Muscle of leg (tissue), 11 donors: ENCODE results near the gene ELMO2. TPM values are rescaled to one million over a fixed set of nuclear protein-coding genes. Genes with fewer than 3 reads are reported as not detected.
"Not testable (repeated sequence)": the region's sequence is repeated elsewhere in the genome, so short reads cannot be mapped to it uniquely, and the experiment has no call there.

Experiments used
- DNase-seq: peaks from one replicate; pipeline ENCODE4 v3.0.0; 2013
- H3K27ac ChIP-seq: one replicate; pipeline ENCODE4 v1.5.1; 2013; ENCODE audit warnings: mild to moderate bottlenecking, low read length, control low read depth
- H3K27me3 ChIP-seq: one replicate; pipeline ENCODE4 v1.6.1; 2013; ENCODE audit warnings: low read length; ENCODE audit not compliant: control insufficient read depth, insufficient read depth
- H3K36me3 ChIP-seq: one replicate; pipeline ENCODE4 v1.6.1; 2013; ENCODE audit warnings: low read length; ENCODE audit not compliant: control insufficient read depth, insufficient read depth
- H3K4me1 ChIP-seq: one replicate; pipeline ENCODE4 v1.6.1; 2013; ENCODE audit warnings: low read length; ENCODE audit not compliant: control insufficient read depth, insufficient read depth
- H3K4me3 ChIP-seq: one replicate; pipeline ENCODE4 v1.5.1; 2013; ENCODE audit warnings: low read length, control low read depth
- H3K9me3 ChIP-seq: replicated peaks from 2 replicates; pipeline ENCODE4 v1.6.1; 2013; ENCODE audit warnings: low read depth, low read length; ENCODE audit not compliant: control insufficient read depth
- WGBS: methylation state at CpG from one replicate; pipeline ENCODE4 v1.1.5; 2013; ENCODE audit warnings: missing lambda C conversion rate; ENCODE audit not compliant: insufficient coverage; 5-methylcytosine and 5-hydroxymethylcytosine counted together
- polyA plus RNA-seq, 8 donors: library from polyadenylated mRNA; unstranded; fragments of 120-200 nt; gene quantifications; one replicate each; pipeline versions ENCODE4 v1.2.1 to v1.2.3, GENCODE V29; 2013; ENCODE audit warnings: inconsistent platforms in 1 of 8, low replicate concordance in 1 of 8; ENCODE audit not compliant: insufficient read length in 8 of 8, insufficient read depth in 1 of 8
- total RNA-seq: library from RNA; stranded (reverse); fragments of 120-200 nt; gene quantifications from one replicate; pipeline ENCODE4 v1.2.4, GENCODE V29; 2013

ELMO2 gene
- total and polyA plus RNA-seq, 9 donors, result 30.1 to 47.6 (median 40.3) TPM

- DNase-seq, result no peak
- peaks cover 20% of the 10 kb centered on the region for H3K4me1 ChIP-seq
- H3K4me3 ChIP-seq, result no peak overlapping the region
- no CpG with 5 or more reads among the region's 7 CpGs for WGBS
- H3K27ac ChIP-seq, result no peak overlapping the region
- no peaks in the 10 kb centered on the region for H3K9me3 ChIP-seq
- H3K27me3 ChIP-seq, result no peaks in the 10 kb centered on the region
- H3K36me3 ChIP-seq, result peaks cover 45% of the 10 kb centered on the region
Measured at GRCh38 chr20:46396052-46396740, 10.2 kb downstream of the ELMO2 start.

- Histone ChIP-seq H3K27ac (no peak overlapping the region), H3K27me3 (no peaks in the 10 kb centered on the region), H3K4me3 (no peak overlapping the region), H3K4me1 (peaks cover 10% of the 10 kb centered on the region), H3K9me3 (no peaks in the 10 kb centered on the region), H3K36me3 (peaks cover 53% of the 10 kb centered on the region)
- no peak for DNase-seq
- WGBS, result 65% methylated on average over 4 of the region's 11 CpGs
Measured at GRCh38 chr20:46394872-46395760, 11.3 kb downstream of the ELMO2 start.

- Histone ChIP-seq H3K4me3 (no peak overlapping the region), H3K27me3 (no peaks in the 10 kb centered on the region), H3K27ac (no peak overlapping the region), H3K36me3 (peaks cover 53% of the 10 kb centered on the region), H3K4me1 (peaks cover under 1% of the 10 kb centered on the region), H3K9me3 (no peaks in the 10 kb centered on the region)
- DNase-seq, result no peak
- whole genome bisulfite sequencing, result 100% methylated on average over 3 of the region's 6 CpGs
Measured at GRCh38 chr20:46393967-46394366, 12.4 kb downstream of the ELMO2 start.

- no peak for DNase-seq
- H3K27me3 ChIP-seq, result no peaks in the 10 kb centered on the region
- WGBS, result 86% methylated on average over 10 of the region's 10 CpGs
- no peaks in the 10 kb centered on the region for H3K4me1 ChIP-seq
- H3K27ac ChIP-seq, result no peak overlapping the region
- peaks cover 84% of the 10 kb centered on the region for H3K36me3 ChIP-seq
- H3K4me3 ChIP-seq, result no peak overlapping the region
- no peaks in the 10 kb centered on the region for H3K9me3 ChIP-seq
Measured at GRCh38 chr20:46388937-46389336, 17.5 kb downstream of the ELMO2 start.

GRCh38 chr20:46388201-46388836, 18.1 kb downstream of the ELMO2 start:
- no peak overlapping the region for H3K4me3 ChIP-seq
- no peak for DNase-seq
- WGBS, result 100% methylated on average over 1 of the region's 5 CpGs
- H3K27ac ChIP-seq, result no peak overlapping the region
- no peaks in the 10 kb centered on the region for H3K27me3 ChIP-seq
- H3K9me3 ChIP-seq, result no peaks in the 10 kb centered on the region
- H3K4me1 ChIP-seq, result no peaks in the 10 kb centered on the region
- H3K36me3 ChIP-seq, result peaks cover 80% of the 10 kb centered on the region

GRCh38 chr20:46387054-46387453, 19.4 kb downstream of the ELMO2 start:
- not testable (repeated sequence) for H3K27me3 ChIP-seq, H3K4me1 ChIP-seq, H3K9me3 ChIP-seq, DNase-seq, H3K27ac ChIP-seq, H3K4me3 ChIP-seq
- 80% methylated on average over 1 of the region's 3 CpGs for WGBS
- peaks cover 80% of the 10 kb centered on the region for H3K36me3 ChIP-seq

GRCh38 chr20:46378412-46379009, 27.9 kb downstream of the ELMO2 start:
- peaks cover 82% of the 10 kb centered on the region for H3K36me3 ChIP-seq
- no peak overlapping the region for H3K4me3 ChIP-seq
- no peak overlapping the region for H3K27ac ChIP-seq
- WGBS, result no CpG with 5 or more reads among the region's 2 CpGs
- no peak for DNase-seq
- H3K27me3 ChIP-seq, result no peaks in the 10 kb centered on the region
- no peaks in the 10 kb centered on the region for H3K9me3 ChIP-seq
- no peaks in the 10 kb centered on the region for H3K4me1 ChIP-seq

- Histone ChIP-seq H3K27ac (no peak overlapping the region), H3K9me3 (no peaks in the 10 kb centered on the region), H3K4me3 (no peak overlapping the region), H3K4me1 (no peaks in the 10 kb centered on the region), H3K36me3 (peaks cover 82% of the 10 kb centered on the region), H3K27me3 (no peaks in the 10 kb centered on the region)
- WGBS, result 71% methylated on average over 6 of the region's 7 CpGs
- DNase-seq, result no peak
Measured at GRCh38 chr20:46377518-46377917, 28.9 kb downstream of the ELMO2 start.

GRCh38 chr20:46376196-46376785, 30.1 kb downstream of the ELMO2 start:
- WGBS, result 70% methylated on average over 4 of the region's 4 CpGs
- H3K4me3 ChIP-seq, result no peak overlapping the region
- H3K27me3 ChIP-seq, result no peaks in the 10 kb centered on the region
- no peaks in the 10 kb centered on the region for H3K9me3 ChIP-seq
- no peak overlapping the region for H3K27ac ChIP-seq
- DNase-seq, result no peak
- H3K4me1 ChIP-seq, result no peaks in the 10 kb centered on the region
- peaks cover 79% of the 10 kb centered on the region for H3K36me3 ChIP-seq
